DOHH2 (cell line): ENCODE data around the gene ZSWIM5.

ENCODE experiments used
- H3F3A ChIP-seq: fragments of 200-600 bp; sonication (generic), shearing (Covaris generic); 2 replicates; pipeline ENCODE4 v1.6.0; 2016; ENCODE audit warnings: antibody characterized with exemption, mild to moderate bottlenecking; ENCODE audit not compliant: control insufficient read depth, insufficient read depth
- H3K27ac ChIP-seq: fragments of 200-600 bp; sonication (generic); 2 replicates; pipeline ENCODE4 v1.5.1; 2014; ENCODE audit warnings: low read depth, mild to moderate bottlenecking, low read length, moderate library complexity
- H3K27me3 ChIP-seq: fragments of 200-600 bp; sonication (generic); 2 replicates; pipeline ENCODE4 v1.6.1; 2014; ENCODE audit warnings: mild to moderate bottlenecking, low read length, mixed read lengths; ENCODE audit not compliant: control insufficient read depth
- H3K36me3 ChIP-seq: fragments of 200-600 bp; sonication (generic); 2 replicates; pipeline ENCODE4 v1.6.1; 2014; ENCODE audit warnings: mild to moderate bottlenecking, low read length, moderate library complexity, mixed read lengths; ENCODE audit not compliant: control insufficient read depth
- H3K4me1 ChIP-seq: fragments of 200-600 bp; sonication (generic); 2 replicates; pipeline ENCODE4 v1.6.1; 2014; ENCODE audit warnings: mild to moderate bottlenecking, low read length, mixed read lengths; ENCODE audit not compliant: control insufficient read depth
- H3K4me2 ChIP-seq: fragments of 200-600 bp; sonication (generic); 2 replicates; pipeline ENCODE4 v1.6.0; 2014; ENCODE audit warnings: mild to moderate bottlenecking, low read length, moderate library complexity
- H3K4me3 ChIP-seq: fragments of 200-600 bp; sonication (generic); 2 replicates; pipeline ENCODE4 v1.5.1; 2014; ENCODE audit warnings: mild to moderate bottlenecking, low read length, mixed read lengths
- H3K79me2 ChIP-seq: fragments of 200-600 bp; sonication (generic); 2 replicates; pipeline ENCODE4 v1.6.1; 2014; ENCODE audit warnings: mild to moderate bottlenecking, low read length, mixed read lengths; ENCODE audit not compliant: control insufficient read depth
- H3K9me2 ChIP-seq: fragments of 200-600 bp; sonication (generic); replicated peaks from 2 replicates; pipeline ENCODE4 v1.6.1; 2014; ENCODE audit warnings: mild to moderate bottlenecking, low read length, mixed read lengths; ENCODE audit not compliant: control insufficient read depth
- H3K9me3 ChIP-seq: fragments of 200-600 bp; sonication (generic); 2 replicates; pipeline ENCODE4 v1.6.1; 2014; ENCODE audit warnings: antibody characterized with exemption, low read length, mixed read lengths; ENCODE audit not compliant: control insufficient read depth, insufficient read depth
- H4K20me1 ChIP-seq: fragments of 200-600 bp; sonication (generic); 2 replicates; pipeline ENCODE4 v1.6.0; 2014; ENCODE audit warnings: low read depth, mild to moderate bottlenecking, antibody characterized with exemption, low read length, moderate library complexity; ENCODE audit not compliant: control insufficient read depth, insufficient read depth
- CTCF ChIP-seq: fragments of 200-600 bp; sonication (generic); IDR thresholded peaks from one replicate; pipeline ENCODE4 v1.5.1; 2014; ENCODE audit warnings: antibody characterized with exemption, mild to moderate bottlenecking, low read depth, low read length; ENCODE audit not compliant: poor library complexity, severe bottlenecking
- EZH2phosphoT487 ChIP-seq: fragments of 200-600 bp; sonication (generic); IDR thresholded peaks from 2 replicates; pipeline ENCODE4 v1.6.1; 2017; ENCODE audit warnings: borderline replicate concordance, mild to moderate bottlenecking, antibody characterized with exemption, low read length, moderate library complexity, mixed read lengths

Gene ZSWIM5

GRCh38 chr1:45177452-45177851 lies 29.0 kb downstream of the ZSWIM5 start:
- Histone ChIP-seq H3K4me1 (no peaks in the 10 kb centered on the region), H3F3A (no peaks in the 10 kb centered on the region)

GRCh38 chr1:45172764-45173163 lies 33.6 kb downstream of the ZSWIM5 start:
- Histone ChIP-seq H3F3A (no peaks in the 10 kb centered on the region), H3K36me3 (no peaks in the 10 kb centered on the region), H3K4me1 (no peaks in the 10 kb centered on the region), H3K9me2 (no peaks in the 10 kb centered on the region), H3K27ac (no peak overlapping the region), H3K9me3 (no peaks in the 10 kb centered on the region), H3K79me2 (no peaks in the 10 kb centered on the region), H3K4me2 (no peak overlapping the region), H3K4me3 (no peak overlapping the region), H4K20me1 (no peaks in the 10 kb centered on the region), H3K27me3 (peaks cover 3% of the 10 kb centered on the region; the same call in 1 of the 2 replicates)
- no peak for TF ChIP-seq CTCF
- no peak for TF ChIP-seq EZH2phosphoT487

More at GRCh38 chr1:45177452-45177851, 29.0 kb downstream of the ZSWIM5 start:
- H3K4me2 ChIP-seq, result no peak overlapping the region
- H3K9me2 ChIP-seq, result no peaks in the 10 kb centered on the region
- H3K4me3 ChIP-seq, result no peak overlapping the region
- no peaks in the 10 kb centered on the region for H3K9me3 ChIP-seq
- H3K27me3 ChIP-seq, result no peaks in the 10 kb centered on the region
- no peaks in the 10 kb centered on the region for H3K79me2 ChIP-seq
- TF ChIP-seq EZH2phosphoT487, result no peak
- TF ChIP-seq CTCF, result no peak
- H3K36me3 ChIP-seq, result no peaks in the 10 kb centered on the region
- no peak overlapping the region for H3K27ac ChIP-seq
- H4K20me1 ChIP-seq, result no peaks in the 10 kb centered on the region

- H3K27me3 ChIP-seq, result peaks cover 3% of the 10 kb centered on the region; the same call in 1 of the 2 replicates
- no peaks in the 10 kb centered on the region for H3F3A ChIP-seq
- no peaks in the 10 kb centered on the region for H3K79me2 ChIP-seq
- no peak overlapping the region for H3K4me3 ChIP-seq
- no peaks in the 10 kb centered on the region for H4K20me1 ChIP-seq
- TF ChIP-seq CTCF, result no peak
- TF ChIP-seq EZH2phosphoT487, result no peak
- H3K36me3 ChIP-seq, result no peaks in the 10 kb centered on the region
- no peaks in the 10 kb centered on the region for H3K9me3 ChIP-seq
- H3K4me2 ChIP-seq, result no peak overlapping the region
- H3K27ac ChIP-seq, result no peak overlapping the region
- no peaks in the 10 kb centered on the region for H3K4me1 ChIP-seq
- no peaks in the 10 kb centered on the region for H3K9me2 ChIP-seq
Observed at GRCh38 chr1:45172005-45172404, 34.4 kb downstream of the ZSWIM5 start.

- Histone ChIP-seq H3K9me3 (no peaks in the 10 kb centered on the region), H3K4me3 (no peak overlapping the region), H3K4me2 (no peak overlapping the region), H3K4me1 (no peaks in the 10 kb centered on the region), H3K27me3 (peaks cover 3% of the 10 kb centered on the region; the same call in 1 of the 2 replicates), H3F3A (no peaks in the 10 kb centered on the region), H3K27ac (no peak overlapping the region), H4K20me1 (no peaks in the 10 kb centered on the region), H3K9me2 (no peaks in the 10 kb centered on the region), H3K79me2 (no peaks in the 10 kb centered on the region), H3K36me3 (no peaks in the 10 kb centered on the region)
- TF ChIP-seq EZH2phosphoT487 (no peak), CTCF (no peak)
Observed at GRCh38 chr1:45171575-45171974, 34.8 kb downstream of the ZSWIM5 start.
